Gastroesophageal sphincter (tissue), 3 donors: ENCODE data around the gene DPPA4.

Experiments
- POLR2A ChIP-seq, 2 donors: fragments of 450-650 bp; IDR thresholded peaks; one replicate each; pipeline ENCODE4 v1.6.1; 2017; ENCODE audit warnings: antibody characterized with exemption in 2 of 2, mild to moderate bottlenecking in 2 of 2, moderate library complexity in 1 of 2
- POLR2AphosphoS5 ChIP-seq: sonication (generic); formaldehyde crosslinking; IDR thresholded peaks from one replicate; pipeline ENCODE4 v1.6.1; 2017; ENCODE audit warnings: antibody characterized with exemption
- TF ChIP-seq, protein P1 (sequence below), 4 experiments: fragments of 200-600 bp in 2 of 4; fragments of 450-650 bp in 2 of 4; sonication (generic) in 1 of 4; IDR thresholded peaks; one replicate each; pipeline ENCODE4 v1.5.1; 2017 to 2019; ENCODE audit warnings: antibody characterized with exemption in 4 of 4, mild to moderate bottlenecking in 2 of 4, moderate library complexity in 2 of 4

DNA sequence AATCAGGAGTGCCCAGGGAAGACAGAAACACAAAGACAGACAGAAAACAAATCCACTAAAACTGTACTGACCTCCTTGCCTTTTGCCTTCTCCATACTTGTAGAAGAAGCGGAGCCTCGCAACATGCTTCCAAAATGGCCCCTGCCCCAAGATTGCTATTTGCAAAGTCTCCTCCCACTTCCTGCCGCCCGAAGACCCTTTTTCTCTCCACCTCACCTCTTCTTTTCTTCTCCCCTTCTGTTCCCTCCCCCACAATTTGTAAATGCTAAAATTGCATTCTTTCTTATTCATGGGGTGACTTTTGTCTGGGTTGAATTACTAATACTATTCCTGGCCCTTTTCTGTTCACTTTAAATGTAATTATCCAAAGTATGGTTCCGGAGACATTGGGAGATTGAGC is at the start of gene DPPA4:
- TF ChIP-seq, protein P1, sequence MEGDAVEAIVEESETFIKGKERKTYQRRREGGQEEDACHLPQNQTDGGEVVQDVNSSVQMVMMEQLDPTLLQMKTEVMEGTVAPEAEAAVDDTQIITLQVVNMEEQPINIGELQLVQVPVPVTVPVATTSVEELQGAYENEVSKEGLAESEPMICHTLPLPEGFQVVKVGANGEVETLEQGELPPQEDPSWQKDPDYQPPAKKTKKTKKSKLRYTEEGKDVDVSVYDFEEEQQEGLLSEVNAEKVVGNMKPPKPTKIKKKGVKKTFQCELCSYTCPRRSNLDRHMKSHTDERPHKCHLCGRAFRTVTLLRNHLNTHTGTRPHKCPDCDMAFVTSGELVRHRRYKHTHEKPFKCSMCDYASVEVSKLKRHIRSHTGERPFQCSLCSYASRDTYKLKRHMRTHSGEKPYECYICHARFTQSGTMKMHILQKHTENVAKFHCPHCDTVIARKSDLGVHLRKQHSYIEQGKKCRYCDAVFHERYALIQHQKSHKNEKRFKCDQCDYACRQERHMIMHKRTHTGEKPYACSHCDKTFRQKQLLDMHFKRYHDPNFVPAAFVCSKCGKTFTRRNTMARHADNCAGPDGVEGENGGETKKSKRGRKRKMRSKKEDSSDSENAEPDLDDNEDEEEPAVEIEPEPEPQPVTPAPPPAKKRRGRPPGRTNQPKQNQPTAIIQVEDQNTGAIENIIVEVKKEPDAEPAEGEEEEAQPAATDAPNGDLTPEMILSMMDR (IDR thresholded peaks at IDR 0.05), result no peak
- no peak for TF ChIP-seq POLR2A (IDR thresholded peaks at IDR 0.05)
- no peak for TF ChIP-seq POLR2AphosphoS5
